Stimulated activated CD8-positive, alpha-beta memory T cell treated with anti-CD3 and anti-CD28 coated beads, Interleukin-15, amount 100 ng/mL, for 48 hours (primary cell): ENCODE data around the gene CATSPERD.
"Not testable (repeated sequence)": the region's sequence is repeated elsewhere in the genome, so short reads cannot be mapped to it uniquely, and the experiment has no call there.

Source experiments
- DNase-seq, 2 donors: peaks; one replicate each; pipeline ENCODE4 v3.0.0-alpha.2; 2020; ENCODE audit warnings: low read depth in 2 of 2

Gene CATSPERD

GRCh38 chr19:5697022-5697889 lies 23.2 kb upstream of the CATSPERD start:
- no peak for DNase-seq

GRCh38 chr19:5697890-5698634 lies 22.4 kb upstream of the CATSPERD start:
- no peak for DNase-seq

- no peak for DNase-seq
Observed at GRCh38 chr19:5698635-5699422, 21.6 kb upstream of the CATSPERD start.

- DNase-seq: no peak
Observed at GRCh38 chr19:5700455-5701092, 19.9 kb upstream of the CATSPERD start.

GRCh38 chr19:5702053-5702410 lies 18.4 kb upstream of the CATSPERD start:
- DNase-seq: not testable (repeated sequence)

- DNase-seq: no peak
Observed at GRCh38 chr19:5703819-5704818, 16.3 kb upstream of the CATSPERD start.

GRCh38 chr19:5705552-5705951 lies 14.9 kb upstream of the CATSPERD start:
- no peak for DNase-seq

GRCh38 chr19:5706876-5707573 lies 13.4 kb upstream of the CATSPERD start:
- no peak for DNase-seq

GRCh38 chr19:5707576-5708575 lies 12.6 kb upstream of the CATSPERD start:
- DNase-seq: no peak

GRCh38 chr19:5711025-5711424 lies 9.4 kb upstream of the CATSPERD start:
- no peak for DNase-seq

- DNase-seq: no peak
Observed at GRCh38 chr19:5711713-5712161, 8.7 kb upstream of the CATSPERD start.

GRCh38 chr19:5713228-5713627 lies 7.2 kb upstream of the CATSPERD start:
- DNase-seq: no peak

- no peak for DNase-seq
Observed at GRCh38 chr19:5714816-5715215, 5.6 kb upstream of the CATSPERD start.

GRCh38 chr19:5717215-5717935 lies 3.1 kb upstream of the CATSPERD start:
- no peak for DNase-seq

- DNase-seq: peak; percentile 48 to 72
Observed at GRCh38 chr19:5718037-5718578, 2.3 kb upstream of the CATSPERD start.

- DNase-seq: peak; percentile 44 to 51
Observed at GRCh38 chr19:5718579-5719273, 1.7 kb upstream of the CATSPERD start.
